K562 (cell line): ENCODE data around the gene SPATA13. TPM values are rescaled to one million over a fixed set of nuclear protein-coding genes. Genes with fewer than 3 reads are reported as not detected.

Experiments used
- ATAC-seq: fragments of 200-7000 bp; cut with Tn5 transposase; 3 replicates; pipeline ENCODE4 v1.9.1; 2020; ENCODE audit warnings: moderate library complexity
- BruUV-seq: library from RNA; stranded (reverse); fragments of 400-500 nt; replicated peaks from 2 replicates; lab custom pipeline; 2021; lab: Mats Ljungman, UMichigan
- CTCF ChIA-PET: fragments of 300-600 bp; formaldehyde crosslinking; extraction: SDS; loops from one replicate; lab custom pipeline; 2021; ENCODE audit warnings: low intra/inter-chr PET ratio; lab: Yijun Ruan, JAX
- POLR2A ChIA-PET: fragments of 300-600, 350-650 bp; sonication (Branson Sonifier 250); formaldehyde crosslinking; extraction: SDS; loops from one replicate; lab custom pipeline; 2021; ENCODE audit warnings: antibody characterized with exemption, inconsistent platforms; lab: Yijun Ruan, JAX
- DNase-seq, 4 experiments: peaks; one replicate each; pipeline versions ENCODE4 v3.0.0 to v3.0.0-alpha.2; 2011 to 2018; ENCODE audit warnings: low spot score in 3 of 4, mixed read lengths in 3 of 4; ENCODE audit errors: extremely low read depth in 1 of 4
- FAIRE-seq: peaks from 2 replicates; lab custom pipeline; 2011; peaks lifted over from hg19 to GRCh38; lab: Jason Lieb, UNC
- H2AFZ ChIP-seq: 2 replicates; pipeline ENCODE4 v1.6.0; 2011; ENCODE audit warnings: low read depth, low read length, control low read depth, inconsistent platforms
- H3K27ac ChIP-seq: fragments of 200-600 bp; 3 replicates; pipeline ENCODE4 v1.8.0; 2011; ENCODE audit warnings: low read depth, mild to moderate bottlenecking, control low read depth, inconsistent platforms, low read length, moderate library complexity, mixed read lengths; ENCODE audit errors: extremely low read depth
- H3K27me3 ChIP-seq, 2 experiments: fragments of 300-600 bp in 1 of 2; 2 replicates in 1 of 2; 3 replicates in 1 of 2; pipeline versions ENCODE4 v1.6.0 to v1.8.0; 2011; ENCODE audit warnings: inconsistent platforms in 2 of 2, low read length in 2 of 2, mild to moderate bottlenecking in 1 of 2, mixed read lengths in 1 of 2, moderate library complexity in 1 of 2; ENCODE audit not compliant: control insufficient read depth in 2 of 2, insufficient read depth in 2 of 2
- H3K36me3 ChIP-seq: fragments of 300-600 bp; 3 replicates; pipeline ENCODE4 v1.8.0; 2011; ENCODE audit warnings: mild to moderate bottlenecking, low read length, inconsistent platforms; ENCODE audit not compliant: control insufficient read depth, insufficient read depth
- H3K4me1 ChIP-seq, 2 experiments: fragments of 200-600 bp in 1 of 2; replicated peaks in 1 of 2; 2 replicates in 1 of 2; 3 replicates in 1 of 2; pipeline versions ENCODE4 v1.5.1 to v1.8.0; 2011; ENCODE audit warnings: inconsistent platforms in 2 of 2, low read length in 2 of 2, mild to moderate bottlenecking in 1 of 2, mixed read lengths in 1 of 2, moderate library complexity in 1 of 2; ENCODE audit not compliant: control insufficient read depth in 2 of 2, insufficient read depth in 2 of 2
- H3K4me2 ChIP-seq: 2 replicates; pipeline ENCODE4 v1.6.1; 2011; ENCODE audit warnings: low read length, control low read depth, inconsistent platforms, mixed read lengths; ENCODE audit not compliant: insufficient read depth
- H3K4me3 ChIP-seq: fragments of 200-600 bp; sonication (generic), shearing (Covaris generic); 2 replicates; pipeline ENCODE4 v1.5.1; 2016; ENCODE audit warnings: control low read depth, inconsistent platforms
- H3K79me2 ChIP-seq: fragments of 200-600 bp; 3 replicates; pipeline ENCODE4 v1.8.0; 2011; ENCODE audit warnings: low read length, inconsistent platforms; ENCODE audit not compliant: control insufficient read depth, insufficient read depth
- H3K9ac ChIP-seq, 2 experiments: 2 replicates each; pipeline versions ENCODE4 v1.6.0 to v1.6.1; 2011; ENCODE audit warnings: low read depth in 2 of 2, low read length in 2 of 2, control low read depth in 1 of 2, inconsistent platforms in 1 of 2, mild to moderate bottlenecking in 1 of 2, mixed read lengths in 1 of 2; ENCODE audit not compliant: insufficient read depth in 1 of 2
- H3K9me1 ChIP-seq: one replicate; pipeline ENCODE4 v1.6.0; 2011; ENCODE audit warnings: inconsistent platforms, mild to moderate bottlenecking, low read length, moderate library complexity; ENCODE audit not compliant: control insufficient read depth, insufficient read depth
- H3K9me3 ChIP-seq: replicated peaks from 2 replicates; pipeline ENCODE4 v1.5.1; 2011; ENCODE audit warnings: low read depth, low read length, inconsistent platforms; ENCODE audit not compliant: control insufficient read depth, insufficient read depth
- H4K20me1 ChIP-seq: replicated peaks from 2 replicates; pipeline ENCODE4 v1.6.1; 2011; ENCODE audit warnings: low read length, inconsistent platforms, mixed read lengths; ENCODE audit not compliant: control insufficient read depth, insufficient read depth
- FOS ChIP-seq: IDR thresholded peaks from 3 replicates; pipeline ENCODE4 v1.6.1; 2011; ENCODE audit not compliant: insufficient read length; ENCODE audit errors: extremely low read depth
- GTF2A2 ChIP-seq: IDR thresholded peaks from 2 replicates; pipeline ENCODE4 v1.6.1; 2016; ENCODE audit warnings: mild to moderate bottlenecking, missing genetic modification characterization, missing compliant biosample characterization
- GTF2F1 ChIP-seq: IDR thresholded peaks from 2 replicates; pipeline ENCODE4 v1.6.1; 2011; ENCODE audit warnings: low read depth, low read length, improper control_type of control experiment
- NR4A1 ChIP-seq, 2 experiments: fragments of 250-450 bp in 1 of 2; fragments of 450-650 bp in 1 of 2; sonication (Bioruptor Pico) in 1 of 2; IDR thresholded peaks; 2 replicates each; pipeline versions ENCODE4 v1.4.0 to v1.6.1; 2016 to 2020; ENCODE audit warnings: mild to moderate bottlenecking in 2 of 2, missing compliant biosample characterization in 1 of 2, missing genetic modification characterization in 1 of 2, moderate library complexity in 1 of 2
- RBM15 ChIP-seq: fragments of 200-400 bp; formaldehyde crosslinking; IDR thresholded peaks from 2 replicates; pipeline ENCODE4 v1.6.1; 2018; ENCODE audit warnings: mild to moderate bottlenecking, low read length, moderate library complexity; ENCODE audit not compliant: insufficient read depth
- SAP30 ChIP-seq: fragments of 200-600 bp; sonication (generic); IDR thresholded peaks from 2 replicates; pipeline ENCODE4 v1.6.1; 2012; ENCODE audit warnings: borderline replicate concordance, low read depth, mild to moderate bottlenecking, moderate library complexity, low read length, control low read depth, inconsistent platforms; ENCODE audit not compliant: insufficient read depth, poor library complexity, severe bottlenecking
- WGBS: fragments of 100-300 bp; shearing (Covaris generic); methylation state at CpG from one replicate; pipeline ENCODE4 v1.1.6; 2016; ENCODE audit warnings: low coverage, mixed read lengths; ENCODE audit not compliant: insufficient coverage; ENCODE audit errors: missing lambda C conversion rate; 5-methylcytosine and 5-hydroxymethylcytosine counted together
- in situ Hi-C: fragments of 300-500 bp; cut with MboI; formaldehyde crosslinking; loops from 4 replicates; pipeline ENCODE4 v1.15.0; 2018; ENCODE audit warnings: inconsistent platforms, mixed read lengths
- intact Hi-C: fragments of 100-400 bp; cut with micrococcal nuclease; formaldehyde crosslinking; loops from 2 replicates; pipeline ENCODE4 v1.14.2; 2022
- polyA plus RNA-seq, 8 experiments: library from polyadenylated mRNA; depleted of rRNA in 4 of 8; stranded (reverse) in 5 of 8; unstranded in 3 of 8; fragments of >200 nt; fragmentation: Nextera tagmentation in 2 of 8; fragmentation: Illumina TruSeq in 1 of 8; extraction: Ambion mirVana in 2 of 8; extraction: Trizol in 1 of 8; gene quantifications; 2 replicates each; pipeline versions ENCODE4 v1.2.1 to v1.2.3, GENCODE V29; 2011 to 2014; ENCODE audit warnings: inconsistent platforms in 1 of 8, missing spikeins in 1 of 8
- total RNA-seq, 7 experiments: library from RNA; depleted of rRNA in 6 of 7; stranded (reverse); fragments of >200 nt in 6 of 7; fragmentation: Illumina TruSeq in 2 of 7; extraction: Trizol in 2 of 7; gene quantifications; 2 replicates each; pipeline versions ENCODE4 v1.2.1 to v1.2.3, GENCODE V29; 2011 to 2021; ENCODE audit warnings: low replicate concordance in 1 of 7
- TF ChIP-seq, protein P1 (sequence below): fragments of 250-450 bp; sonication (Bioruptor Pico); IDR thresholded peaks from 2 replicates; pipeline ENCODE4 v1.5.0; 2021
- TF ChIP-seq, protein P2 (sequence below): fragments of 200-800 bp; sonication (Bioruptor generic); IDR thresholded peaks from 2 replicates; pipeline ENCODE4 v1.6.1; 2017; ENCODE audit warnings: missing genetic modification characterization, missing compliant biosample characterization
- TF ChIP-seq, protein P3 (sequence below): sonication (generic); formaldehyde crosslinking; IDR thresholded peaks from 2 replicates; pipeline ENCODE4 v1.9.0; 2022; ENCODE audit warnings: mild to moderate bottlenecking, missing genetic modification reagents

The SPATA13 gene
- total and polyA plus RNA-seq, 9 of the 15 experiments (the other 6 are each of a cell fraction or from before 2014, with no cell fraction given) = 0.08 to 0.99 (median 0.21) TPM; not detected in 2

DNA sequence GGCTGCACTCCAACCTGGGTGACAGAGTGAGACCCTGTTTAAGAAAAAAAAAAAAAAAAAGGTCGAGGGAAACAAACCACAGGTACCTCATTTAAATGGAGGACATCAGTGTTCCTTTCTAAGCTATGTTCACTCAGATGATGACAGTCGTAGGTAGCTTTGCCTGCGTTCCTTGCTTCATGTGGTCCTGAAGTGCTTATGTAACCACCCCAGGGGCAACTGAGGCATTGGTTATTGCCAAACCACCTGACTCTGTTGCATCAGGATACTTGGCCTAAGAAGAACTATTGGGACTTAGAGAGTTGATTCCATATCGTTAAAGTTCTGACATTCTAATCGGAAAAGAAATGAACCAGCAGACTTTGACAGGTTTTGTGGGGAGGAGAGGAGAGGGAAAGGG is 51.7 kb downstream of the SPATA13 start (continued):
- TF ChIP-seq, protein P1, sequence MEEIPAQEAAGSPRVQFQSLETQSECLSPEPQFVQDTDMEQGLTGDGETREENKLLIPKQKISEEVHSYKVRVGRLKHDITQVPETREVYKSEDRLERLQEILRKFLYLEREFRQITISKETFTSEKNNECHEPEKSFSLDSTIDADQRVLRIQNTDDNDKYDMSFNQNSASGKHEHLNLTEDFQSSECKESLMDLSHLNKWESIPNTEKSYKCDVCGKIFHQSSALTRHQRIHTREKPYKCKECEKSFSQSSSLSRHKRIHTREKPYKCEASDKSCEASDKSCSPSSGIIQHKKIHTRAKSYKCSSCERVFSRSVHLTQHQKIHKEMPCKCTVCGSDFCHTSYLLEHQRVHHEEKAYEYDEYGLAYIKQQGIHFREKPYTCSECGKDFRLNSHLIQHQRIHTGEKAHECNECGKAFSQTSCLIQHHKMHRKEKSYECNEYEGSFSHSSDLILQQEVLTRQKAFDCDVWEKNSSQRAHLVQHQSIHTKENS (CRISPR knock-in tag) = no peak
- TF ChIP-seq, protein P2, sequence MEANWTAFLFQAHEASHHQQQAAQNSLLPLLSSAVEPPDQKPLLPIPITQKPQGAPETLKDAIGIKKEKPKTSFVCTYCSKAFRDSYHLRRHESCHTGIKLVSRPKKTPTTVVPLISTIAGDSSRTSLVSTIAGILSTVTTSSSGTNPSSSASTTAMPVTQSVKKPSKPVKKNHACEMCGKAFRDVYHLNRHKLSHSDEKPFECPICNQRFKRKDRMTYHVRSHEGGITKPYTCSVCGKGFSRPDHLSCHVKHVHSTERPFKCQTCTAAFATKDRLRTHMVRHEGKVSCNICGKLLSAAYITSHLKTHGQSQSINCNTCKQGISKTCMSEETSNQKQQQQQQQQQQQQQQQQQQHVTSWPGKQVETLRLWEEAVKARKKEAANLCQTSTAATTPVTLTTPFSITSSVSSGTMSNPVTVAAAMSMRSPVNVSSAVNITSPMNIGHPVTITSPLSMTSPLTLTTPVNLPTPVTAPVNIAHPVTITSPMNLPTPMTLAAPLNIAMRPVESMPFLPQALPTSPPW (CRISPR knock-in tag) = no peak

DNA sequence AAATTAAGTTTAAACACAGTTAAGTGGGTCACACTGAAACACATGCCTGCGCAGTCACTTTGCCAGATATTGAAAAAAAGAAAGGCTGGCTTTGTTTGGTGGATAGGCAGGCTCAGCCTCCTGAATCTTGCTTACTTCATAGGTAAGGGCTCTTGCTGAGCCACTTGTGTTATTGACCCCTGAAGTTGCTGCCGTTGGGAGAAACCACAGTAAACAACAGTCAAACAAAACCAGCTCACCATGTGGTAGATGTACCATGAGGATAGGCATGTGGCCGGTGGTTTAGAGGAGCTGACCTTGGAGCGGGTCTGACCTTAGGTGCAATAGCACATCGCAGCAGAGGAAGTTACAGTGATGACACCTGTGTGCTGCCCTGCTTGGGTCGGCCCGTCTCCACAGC is 52.2 kb downstream of the SPATA13 start:
- Histone ChIP-seq H3K9me3 (no peaks in the 10 kb centered on the region), H2AFZ (no peak overlapping the region), H3K4me3 (no peak overlapping the region), H3K27ac (no peak overlapping the region), H3K4me2 (no peak overlapping the region), H4K20me1 (no peaks in the 10 kb centered on the region), H3K4me1 (no peaks in the 10 kb centered on the region), H3K36me3 (no peaks in the 10 kb centered on the region), H3K79me2 (no peaks in the 10 kb centered on the region), H3K9ac (no peak overlapping the region), H3K9me1 (no peaks in the 10 kb centered on the region), H3K27me3 (no peaks in the 10 kb centered on the region)
- 0% methylated on average over 6 of the region's 7 CpGs for WGBS
- FAIRE-seq = no peak
- TF ChIP-seq RBM15 (no peak), SAP30 (no peak), GTF2A2 (tag) (no peak), FOS (no peak), NR4A1 (CRISPR knock-in tag; IDR thresholded peaks at IDR 0.05) (no peak), NR4A1 (tag; IDR thresholded peaks at IDR 0.05) (no peak), GTF2F1 (no peak)
- TF ChIP-seq, protein P3, sequence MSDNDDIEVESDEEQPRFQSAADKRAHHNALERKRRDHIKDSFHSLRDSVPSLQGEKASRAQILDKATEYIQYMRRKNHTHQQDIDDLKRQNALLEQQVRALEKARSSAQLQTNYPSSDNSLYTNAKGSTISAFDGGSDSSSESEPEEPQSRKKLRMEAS (CRISPR knock-in tag) = no peak
- in situ Hi-C loops = loop anchor here (25.0 kb wide), 1 partner anchor 300 kb away; no protein-coding TSS in a partner anchor
- intact Hi-C loops = no loop called here
- no peak for DNase-seq
- BruUV-seq = no TSS peak
- ChIA-PET CTCF (interaction anchor here (0.6 kb wide), 1 partner anchor 74 kb away, joined by 3 read pairs; no protein-coding TSS in a partner anchor), POLR2A (interaction anchor here (0.6 kb wide), 1 partner anchor 202 kb away, joined by 3 read pairs; no protein-coding TSS in a partner anchor)
- no peak for ATAC-seq
